Suprapubic skin (tissue), 4 donors: Measurements from ENCODE around the gene AKAP13.

Experiments used
- CTCF ChIP-seq, 2 donors: fragments of 200-600 bp in 1 of 2; fragments of 450-650 bp in 1 of 2; sonication (generic) in 1 of 2; IDR thresholded peaks; one replicate each; pipeline ENCODE4 v1.5.1; 2016 to 2019; ENCODE audit warnings: antibody characterized with exemption in 2 of 2, mild to moderate bottlenecking in 1 of 2, moderate library complexity in 1 of 2
- EP300 ChIP-seq: sonication (generic); formaldehyde crosslinking; IDR thresholded peaks from one replicate; pipeline ENCODE4 v1.6.1; 2017; ENCODE audit warnings: antibody characterized with exemption
- POLR2A ChIP-seq, 2 donors: fragments of 450-650 bp; IDR thresholded peaks; one replicate each; pipeline ENCODE4 v1.6.1; 2017; ENCODE audit warnings: antibody characterized with exemption in 2 of 2, mild to moderate bottlenecking in 2 of 2, moderate library complexity in 2 of 2
- POLR2AphosphoS5 ChIP-seq, 3 donors: sonication (generic); formaldehyde crosslinking; IDR thresholded peaks; one replicate each; pipeline ENCODE4 v1.6.1; 2017; ENCODE audit warnings: antibody characterized with exemption in 3 of 3

- TF ChIP-seq POLR2A (IDR thresholded peaks at IDR 0.05), result no peak
- no peak for TF ChIP-seq POLR2AphosphoS5 (IDR thresholded peaks at IDR 0.05)
- TF ChIP-seq CTCF (IDR thresholded peaks at IDR 0.05), result no peak
- no peak for TF ChIP-seq EP300
Measured at GRCh38 chr15:85456798-85457197, 76.4 kb downstream of the AKAP13 start.
